ENCODE results near the gene TPH2. TPM values are rescaled to one million over a fixed set of nuclear protein-coding genes. Genes with fewer than 3 reads are reported as not detected.

The TPH2 gene
- total RNA-seq, 1 donor from 2014 or later: not detected

DNA sequence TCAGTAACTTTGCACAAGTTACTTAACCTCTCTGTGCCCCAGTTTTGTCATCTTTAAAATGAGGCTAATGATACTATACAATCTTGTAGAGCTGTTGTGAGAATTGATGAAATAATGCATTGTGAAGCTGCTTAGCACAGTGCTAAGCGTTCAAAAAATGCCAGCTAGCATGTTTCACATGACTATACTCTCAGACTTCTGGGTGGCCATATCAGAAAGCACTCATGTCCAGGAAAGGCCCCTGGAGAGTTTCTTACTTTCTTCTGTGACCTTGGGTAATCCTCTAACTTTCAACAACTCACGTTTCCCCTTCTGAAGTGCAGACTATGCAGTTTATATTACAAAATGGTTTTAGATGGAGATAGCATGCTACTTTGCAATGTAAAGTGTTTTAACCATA lies 68.1 kb downstream of the TPH2 start:
- H3K4me3 ChIP-seq (ENCODE audit: low read depth, low read length): no peak overlapping the region
- TF ChIP-seq, protein P1, sequence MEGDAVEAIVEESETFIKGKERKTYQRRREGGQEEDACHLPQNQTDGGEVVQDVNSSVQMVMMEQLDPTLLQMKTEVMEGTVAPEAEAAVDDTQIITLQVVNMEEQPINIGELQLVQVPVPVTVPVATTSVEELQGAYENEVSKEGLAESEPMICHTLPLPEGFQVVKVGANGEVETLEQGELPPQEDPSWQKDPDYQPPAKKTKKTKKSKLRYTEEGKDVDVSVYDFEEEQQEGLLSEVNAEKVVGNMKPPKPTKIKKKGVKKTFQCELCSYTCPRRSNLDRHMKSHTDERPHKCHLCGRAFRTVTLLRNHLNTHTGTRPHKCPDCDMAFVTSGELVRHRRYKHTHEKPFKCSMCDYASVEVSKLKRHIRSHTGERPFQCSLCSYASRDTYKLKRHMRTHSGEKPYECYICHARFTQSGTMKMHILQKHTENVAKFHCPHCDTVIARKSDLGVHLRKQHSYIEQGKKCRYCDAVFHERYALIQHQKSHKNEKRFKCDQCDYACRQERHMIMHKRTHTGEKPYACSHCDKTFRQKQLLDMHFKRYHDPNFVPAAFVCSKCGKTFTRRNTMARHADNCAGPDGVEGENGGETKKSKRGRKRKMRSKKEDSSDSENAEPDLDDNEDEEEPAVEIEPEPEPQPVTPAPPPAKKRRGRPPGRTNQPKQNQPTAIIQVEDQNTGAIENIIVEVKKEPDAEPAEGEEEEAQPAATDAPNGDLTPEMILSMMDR (conservative IDR thresholded peaks at IDR 0.05; ENCODE audit: low read depth, low read length): no peak
- DNase-seq (ENCODE audit: low read depth): no peak

DNA sequence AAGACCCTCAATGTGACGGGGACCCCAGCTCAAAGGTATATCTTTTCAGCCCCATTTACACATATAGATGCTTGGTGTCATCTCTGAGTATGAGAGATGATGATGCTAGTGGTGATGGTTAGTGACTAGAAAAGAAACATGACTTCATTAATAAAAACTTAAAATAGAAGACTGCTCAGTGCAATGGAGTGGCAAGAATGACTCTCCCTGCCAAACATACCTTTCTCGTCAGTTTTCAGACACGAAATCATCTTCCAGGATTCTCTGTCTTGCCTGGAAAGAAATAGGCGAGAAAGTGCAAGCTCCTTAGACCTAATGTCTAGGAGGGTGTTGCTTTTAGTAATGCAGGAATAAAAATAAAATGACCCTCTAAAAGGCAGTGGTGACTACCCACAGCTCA lies 71.7 kb downstream of the TPH2 start:
- TF ChIP-seq, protein P1 (conservative IDR thresholded peaks at IDR 0.05; ENCODE audit: low read depth, low read length): no peak
- H3K4me3 ChIP-seq (ENCODE audit: low read depth, low read length): no peak overlapping the region
- peak; percentile 26 for DNase-seq (ENCODE audit: low read depth)

- DNase-seq (ENCODE audit: low read depth): no peak
- TF ChIP-seq, protein P1 (conservative IDR thresholded peaks at IDR 0.05; ENCODE audit: low read depth, low read length): no peak
- H3K4me3 ChIP-seq (ENCODE audit: low read depth, low read length): no peak overlapping the region
Measured at GRCh38 chr12:72011374-72011773, 72.7 kb downstream of the TPH2 start.

DNA sequence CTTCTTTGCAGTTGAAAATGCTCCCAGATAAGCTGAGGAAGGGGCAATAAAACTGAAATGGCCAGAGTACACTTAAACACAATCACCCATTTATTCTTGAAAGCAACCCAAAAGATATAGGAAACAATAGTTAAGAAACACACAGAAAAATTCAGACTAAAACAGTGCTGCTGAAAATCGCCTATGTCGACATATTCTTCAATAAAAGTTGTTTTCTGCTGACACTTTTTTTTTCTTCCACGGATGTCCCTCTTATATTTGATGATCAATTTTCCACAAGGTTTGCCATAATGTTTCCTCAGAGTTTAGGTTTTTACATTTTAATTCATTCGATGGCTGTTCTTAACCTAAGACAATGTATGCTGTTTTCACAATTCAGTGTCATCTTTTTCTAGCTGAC lies 74.2 kb downstream of the TPH2 start:
- no peak overlapping the region for H3K4me3 ChIP-seq (ENCODE audit: low read depth, low read length)
- TF ChIP-seq, protein P1 (conservative IDR thresholded peaks at IDR 0.05; ENCODE audit: low read depth, low read length): no peak
- DNase-seq (ENCODE audit: low read depth): no peak

DNA sequence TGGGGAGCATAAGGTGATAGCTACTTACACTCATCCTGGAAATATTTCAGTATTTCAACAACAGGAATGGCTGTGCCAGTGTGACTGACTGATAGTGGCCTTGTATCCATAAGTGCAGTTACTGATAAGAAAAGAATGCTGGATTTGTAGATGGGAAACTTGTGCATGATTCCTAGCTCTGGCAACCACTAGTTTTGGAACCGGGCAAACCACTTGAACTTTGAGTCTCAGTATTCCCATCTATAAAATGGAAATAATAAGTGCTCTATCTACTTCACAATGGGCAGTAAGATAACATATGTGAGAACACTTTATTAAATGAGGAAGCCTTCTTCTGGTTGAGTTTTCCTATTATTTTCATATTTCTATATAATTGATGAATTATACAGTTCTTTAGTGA lies 77.2 kb downstream of the TPH2 start:
- TF ChIP-seq, protein P1 (conservative IDR thresholded peaks at IDR 0.05; ENCODE audit: low read depth, low read length): no peak
- DNase-seq (ENCODE audit: low read depth): no peak
- H3K4me3 ChIP-seq (ENCODE audit: low read depth, low read length): no peak overlapping the region

- peak; percentile 29 for DNase-seq (ENCODE audit: low read depth)
- TF ChIP-seq, protein P1 (conservative IDR thresholded peaks at IDR 0.05; ENCODE audit: low read depth, low read length): peak; percentile 74
- H3K4me3 ChIP-seq (ENCODE audit: low read depth, low read length): no peak overlapping the region
Measured at GRCh38 chr12:72017054-72017651, 78.5 kb downstream of the TPH2 start.

GRCh38 chr12:72018036-72018435 lies 79.4 kb downstream of the TPH2 start:
- TF ChIP-seq, protein P1 (conservative IDR thresholded peaks at IDR 0.05; ENCODE audit: low read depth, low read length): no peak
- no peak overlapping the region for H3K4me3 ChIP-seq (ENCODE audit: low read depth, low read length)
- DNase-seq (ENCODE audit: low read depth): no peak
